Fibroblast of lung (primary cell): ENCODE data around the gene ELMO2. TPM values are rescaled to one million over a fixed set of nuclear protein-coding genes. Genes with fewer than 3 reads are reported as not detected.

Experiments
- DNase-seq, 2 donors: peaks; one replicate each; pipeline versions ENCODE4 v3.0.0 to v3.0.0-alpha.2; 2010; ENCODE audit warnings: low read depth in 2 of 2
- H2AFZ ChIP-seq: 2 replicates; pipeline ENCODE4 v1.5.1; 2012; ENCODE audit warnings: low read length, control low read depth, inconsistent platforms
- H3K27ac ChIP-seq: 2 replicates; pipeline ENCODE4 v1.5.1; 2011; ENCODE audit warnings: low read length, control low read depth; ENCODE audit not compliant: insufficient read depth
- H3K27me3 ChIP-seq: 2 replicates; pipeline ENCODE4 v1.5.1; 2011; ENCODE audit warnings: mild to moderate bottlenecking, low read length; ENCODE audit not compliant: control insufficient read depth, insufficient read depth
- H3K36me3 ChIP-seq: 2 replicates; pipeline ENCODE4 v1.5.1; 2011; ENCODE audit warnings: low read length; ENCODE audit not compliant: control insufficient read depth, insufficient read depth
- H3K4me1 ChIP-seq: 2 replicates; pipeline ENCODE4 v1.5.1; 2011; ENCODE audit warnings: low read length; ENCODE audit not compliant: control insufficient read depth, insufficient read depth; ENCODE audit errors: extremely low read depth
- H3K4me2 ChIP-seq: 2 replicates; pipeline ENCODE4 v1.5.1; 2011; ENCODE audit warnings: low read length, control low read depth; ENCODE audit not compliant: insufficient read depth; ENCODE audit errors: extremely low read depth
- H3K4me3 ChIP-seq, 4 experiments: fragments of 200-600 bp in 1 of 4; sonication (generic) in 1 of 4; replicated peaks in 1 of 4; 2 replicates each; pipeline ENCODE4 v1.5.1; 2011 to 2016; ENCODE audit warnings: low read length in 4 of 4, low read depth in 3 of 4, mild to moderate bottlenecking in 3 of 4, control low read depth in 2 of 4, inconsistent platforms in 1 of 4, mixed read lengths in 1 of 4; ENCODE audit not compliant: insufficient read depth in 1 of 4; ENCODE audit errors: control extremely low read depth in 1 of 4
- H3K79me2 ChIP-seq: 2 replicates; pipeline ENCODE4 v1.5.1; 2012; ENCODE audit warnings: mild to moderate bottlenecking, low read length, inconsistent platforms; ENCODE audit not compliant: control insufficient read depth, insufficient read depth
- H3K9ac ChIP-seq: 2 replicates; pipeline ENCODE4 v1.5.1; 2011; ENCODE audit warnings: mild to moderate bottlenecking, low read length, control low read depth; ENCODE audit not compliant: insufficient read depth
- H3K9me3 ChIP-seq: 2 replicates; pipeline ENCODE4 v1.5.1; 2012; ENCODE audit warnings: low read depth, low read length; ENCODE audit not compliant: control insufficient read depth, insufficient read depth
- H4K20me1 ChIP-seq: 2 replicates; pipeline ENCODE4 v1.5.1; 2011; ENCODE audit warnings: low read length; ENCODE audit not compliant: control insufficient read depth, insufficient read depth; ENCODE audit errors: extremely low read depth
- EZH2 ChIP-seq: IDR thresholded peaks from 2 replicates; pipeline ENCODE4 v1.5.1; 2012; ENCODE audit warnings: low read length, control low read depth, mild to moderate bottlenecking; ENCODE audit errors: missing control alignments
- polyA plus RNA-seq, 2 donors: library from polyadenylated mRNA; depleted of rRNA in 1 of 2; stranded (reverse) in 1 of 2; unstranded in 1 of 2; fragments of >200 nt; gene quantifications; 2 replicates each; pipeline ENCODE4 v1.2.1, GENCODE V29; 2011 to 2012; ENCODE audit warnings: missing spikeins in 1 of 2
- total RNA-seq: library from RNA; depleted of rRNA; stranded (reverse); fragments of >200 nt; gene quantifications from 2 replicates; pipeline ENCODE4 v1.2.1, GENCODE V29; 2014
- TF ChIP-seq, protein P1 (sequence below), 2 donors: IDR thresholded peaks in 1 of 2; conservative IDR thresholded peaks in 1 of 2; 1 replicate in 1 of 2; 2 replicates in 1 of 2; pipeline ENCODE4 v1.5.1; 2011 to 2012; ENCODE audit warnings: low read length in 2 of 2, control low read depth in 1 of 2, inconsistent platforms in 1 of 2, low read depth in 1 of 2, mild to moderate bottlenecking in 1 of 2

ELMO2 gene
- total and polyA plus RNA-seq, 2 donors (not counting 1 experiment from before 2014, with no cell fraction given), result 33.7 to 43.8 TPM

GRCh38 chr20:46361381-46361780 is 45.0 kb downstream of the ELMO2 start:
- H4K20me1 ChIP-seq, result no peaks in the 10 kb centered on the region
- H3K36me3 ChIP-seq, result peaks cover 10% of the 10 kb centered on the region
- no peak overlapping the region for H2AFZ ChIP-seq
- H3K79me2 ChIP-seq, result peaks cover 21% of the 10 kb centered on the region
- H3K27me3 ChIP-seq, result no peaks in the 10 kb centered on the region
- H3K27ac ChIP-seq, result no peak overlapping the region
- H3K9me3 ChIP-seq, result no peaks in the 10 kb centered on the region
- TF ChIP-seq, protein P1, sequence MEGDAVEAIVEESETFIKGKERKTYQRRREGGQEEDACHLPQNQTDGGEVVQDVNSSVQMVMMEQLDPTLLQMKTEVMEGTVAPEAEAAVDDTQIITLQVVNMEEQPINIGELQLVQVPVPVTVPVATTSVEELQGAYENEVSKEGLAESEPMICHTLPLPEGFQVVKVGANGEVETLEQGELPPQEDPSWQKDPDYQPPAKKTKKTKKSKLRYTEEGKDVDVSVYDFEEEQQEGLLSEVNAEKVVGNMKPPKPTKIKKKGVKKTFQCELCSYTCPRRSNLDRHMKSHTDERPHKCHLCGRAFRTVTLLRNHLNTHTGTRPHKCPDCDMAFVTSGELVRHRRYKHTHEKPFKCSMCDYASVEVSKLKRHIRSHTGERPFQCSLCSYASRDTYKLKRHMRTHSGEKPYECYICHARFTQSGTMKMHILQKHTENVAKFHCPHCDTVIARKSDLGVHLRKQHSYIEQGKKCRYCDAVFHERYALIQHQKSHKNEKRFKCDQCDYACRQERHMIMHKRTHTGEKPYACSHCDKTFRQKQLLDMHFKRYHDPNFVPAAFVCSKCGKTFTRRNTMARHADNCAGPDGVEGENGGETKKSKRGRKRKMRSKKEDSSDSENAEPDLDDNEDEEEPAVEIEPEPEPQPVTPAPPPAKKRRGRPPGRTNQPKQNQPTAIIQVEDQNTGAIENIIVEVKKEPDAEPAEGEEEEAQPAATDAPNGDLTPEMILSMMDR (conservative IDR thresholded peaks at IDR 0.05 in 1 of 2, IDR thresholded peaks at IDR 0.05 in 1 of 2; ENCODE audit: low read depth in 1 of 2, low read length in 2 of 2), result no peak
- TF ChIP-seq EZH2, result no peak
- no peaks in the 10 kb centered on the region for H3K4me1 ChIP-seq
- no peak for DNase-seq
- no peak overlapping the region for H3K4me3 ChIP-seq
- H3K4me2 ChIP-seq, result no peak overlapping the region
- H3K9ac ChIP-seq, result no peak overlapping the region

DNA sequence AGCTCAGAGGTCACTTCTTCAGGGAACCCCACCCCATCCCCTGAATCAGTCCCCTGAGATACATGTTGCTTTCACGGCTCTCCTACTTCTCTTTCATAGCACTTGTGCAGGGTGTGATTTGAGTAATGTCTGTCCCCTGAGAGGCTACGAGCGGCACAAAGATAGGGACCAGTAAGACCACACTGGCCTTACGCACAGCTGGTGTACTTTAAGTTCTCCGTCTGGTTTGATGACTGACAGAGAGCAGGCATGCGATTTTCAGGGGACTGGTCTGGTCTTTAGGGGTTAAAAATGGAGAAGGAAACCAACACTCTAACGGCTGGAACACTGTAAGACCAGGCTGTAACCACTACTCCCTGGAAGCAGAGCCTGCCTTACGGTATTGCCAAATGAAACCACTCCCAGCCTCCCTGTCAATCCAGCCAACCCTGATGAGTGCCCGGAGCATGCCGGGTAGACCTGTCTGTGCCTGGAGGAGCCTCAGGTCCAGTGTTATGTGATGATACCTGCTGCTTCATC is 47.1 kb downstream of the ELMO2 start:
- H3K36me3 ChIP-seq, result peaks cover 3% of the 10 kb centered on the region
- no peak overlapping the region for H3K27ac ChIP-seq
- no peak overlapping the region for H3K4me2 ChIP-seq
- H3K27me3 ChIP-seq, result no peaks in the 10 kb centered on the region
- H3K9ac ChIP-seq, result no peak overlapping the region
- TF ChIP-seq EZH2, result no peak
- TF ChIP-seq, protein P1 (conservative IDR thresholded peaks at IDR 0.05 in 1 of 2, IDR thresholded peaks at IDR 0.05 in 1 of 2; ENCODE audit: low read depth in 1 of 2, low read length in 2 of 2), result no peak
- no peak overlapping the region for H2AFZ ChIP-seq
- H3K4me1 ChIP-seq, result no peaks in the 10 kb centered on the region
- no peak overlapping the region for H3K4me3 ChIP-seq
- no peak for DNase-seq
- peaks cover 21% of the 10 kb centered on the region for H3K79me2 ChIP-seq
- H4K20me1 ChIP-seq, result no peaks in the 10 kb centered on the region
- H3K9me3 ChIP-seq, result no peaks in the 10 kb centered on the region

DNA sequence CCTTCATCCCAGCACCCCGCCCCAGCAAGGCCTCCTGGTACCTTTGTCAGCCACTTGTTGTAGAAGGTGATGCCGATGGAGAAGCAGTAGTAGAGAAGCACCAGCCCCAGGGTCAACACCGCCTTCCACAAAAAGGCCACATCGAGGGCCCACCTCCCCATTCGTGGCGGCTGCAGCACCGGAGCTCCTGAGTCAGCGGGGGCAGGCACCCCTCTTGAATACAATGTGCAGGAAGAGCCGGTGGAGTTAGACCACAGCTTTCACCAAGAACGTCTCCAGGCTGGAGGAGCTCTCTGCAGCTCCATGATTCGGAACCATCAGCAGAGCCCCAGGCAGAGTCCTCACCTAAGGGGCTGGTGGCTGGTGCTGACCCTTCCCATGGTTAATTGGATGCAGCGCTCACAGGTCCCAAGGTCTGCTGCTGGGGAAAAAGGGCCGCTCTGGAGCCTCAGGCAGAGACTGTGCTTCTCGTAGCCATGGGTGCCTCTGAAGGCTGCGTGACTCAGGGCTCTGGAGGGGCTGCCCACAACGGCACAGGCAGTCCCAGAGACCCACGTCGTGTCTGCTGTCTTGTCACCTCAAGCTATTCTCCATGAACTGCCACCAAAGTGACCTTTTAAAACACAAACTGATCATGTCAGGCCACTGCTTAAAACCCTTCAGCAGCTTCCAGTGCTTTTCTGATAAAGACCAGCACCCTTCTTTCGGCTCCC is 47.9 kb downstream of the ELMO2 start:
- no peak for DNase-seq
- TF ChIP-seq, protein P1 (conservative IDR thresholded peaks at IDR 0.05 in 1 of 2, IDR thresholded peaks at IDR 0.05 in 1 of 2; ENCODE audit: low read depth in 1 of 2, low read length in 2 of 2), result no peak
- no peak for TF ChIP-seq EZH2

More for the DNA sequence above, 47.9 kb downstream of the ELMO2 start:
- Histone ChIP-seq H3K27ac (no peak overlapping the region), H3K4me2 (no peak overlapping the region), H3K79me2 (peaks cover 18% of the 10 kb centered on the region), H2AFZ (no peak overlapping the region), H3K9me3 (no peaks in the 10 kb centered on the region), H3K9ac (no peak overlapping the region), H3K36me3 (peaks cover 3% of the 10 kb centered on the region), H3K27me3 (no peaks in the 10 kb centered on the region), H3K4me1 (no peaks in the 10 kb centered on the region), H4K20me1 (no peaks in the 10 kb centered on the region), H3K4me3 (no peak overlapping the region)
